K562 (cell line): ENCODE measurements around the gene SHB.

Experiments used
- BRD9 ChIP-seq: fragments of 450-650 bp; IDR thresholded peaks from 2 replicates; pipeline ENCODE4 v1.6.1; 2018; ENCODE audit warnings: low read depth; ENCODE audit not compliant: partially characterized antibody
- CREB1 ChIP-seq, 2 experiments: sonication (generic) in 1 of 2; formaldehyde crosslinking in 1 of 2; IDR thresholded peaks; 2 replicates each; pipeline versions ENCODE4 v1.6.1 to v1.8.0; 2012 to 2022; ENCODE audit warnings: inconsistent platforms in 1 of 2, mild to moderate bottlenecking in 1 of 2, missing genetic modification reagents in 1 of 2, moderate library complexity in 1 of 2
- CTCF ChIP-seq, 3 experiments: IDR thresholded peaks in 2 of 3; conservative IDR thresholded peaks in 1 of 3; 2 replicates each; pipeline ENCODE4 v1.5.1; 2011 to 2012; ENCODE audit warnings: low read length in 3 of 3, mild to moderate bottlenecking in 3 of 3, control low read depth in 2 of 3, improper control_type of control experiment in 1 of 3, inconsistent platforms in 1 of 3, low read depth in 1 of 3, mixed read lengths in 1 of 3, moderate library complexity in 1 of 3; ENCODE audit not compliant: insufficient read depth in 2 of 3
- ELF4 ChIP-seq: fragments of 450-650 bp; formaldehyde crosslinking; IDR thresholded peaks from 2 replicates; pipeline ENCODE4 v1.4.0; 2022; ENCODE audit warnings: missing genetic modification characterization
- EZH2 ChIP-seq: IDR thresholded peaks from 2 replicates; pipeline ENCODE4 v1.6.1; 2012; ENCODE audit warnings: low read depth, mild to moderate bottlenecking, inconsistent platforms, low read length, borderline replicate concordance
- IRF9 ChIP-seq: fragments of 450-650 bp; IDR thresholded peaks from 2 replicates; pipeline ENCODE4 v1.6.1; 2016; ENCODE audit warnings: missing biosample characterization, missing genetic modification characterization
- KAT7 ChIP-seq: sonication (generic); formaldehyde crosslinking; IDR thresholded peaks from 2 replicates; pipeline ENCODE4 v1.8.0; 2022; ENCODE audit warnings: missing genetic modification reagents, mild to moderate bottlenecking, borderline replicate concordance
- NFIC ChIP-seq: fragments of 450-650 bp; IDR thresholded peaks from 2 replicates; pipeline ENCODE4 v1.6.1; 2017; ENCODE audit warnings: mild to moderate bottlenecking, inconsistent platforms
- RBM39 ChIP-seq: fragments of 200-400 bp; formaldehyde crosslinking; optimal IDR thresholded peaks from 2 replicates; pipeline ENCODE3; 2018; ENCODE audit warnings: low read depth, low read length
- SMAD1 ChIP-seq: fragments of 150-350 bp; IDR thresholded peaks from 2 replicates; pipeline ENCODE4 v1.6.1; 2014; ENCODE audit warnings: low read length, low read depth; ENCODE audit not compliant: partially characterized antibody
- ZBTB40 ChIP-seq, 2 experiments: fragments of 450-650 bp in 1 of 2; sonication (generic) in 1 of 2; formaldehyde crosslinking in 1 of 2; IDR thresholded peaks; 2 replicates each; pipeline versions ENCODE4 v1.7.1 to v1.9.0; 2016 to 2022; ENCODE audit warnings: inconsistent platforms in 1 of 2, mild to moderate bottlenecking in 1 of 2, missing genetic modification reagents in 1 of 2
- TF ChIP-seq, protein P1 (sequence below): fragments of 150-350 bp; IDR thresholded peaks from 2 replicates; pipeline ENCODE4 v1.6.1; 2014; ENCODE audit warnings: low read depth, mild to moderate bottlenecking, low read length, borderline replicate concordance

DNA sequence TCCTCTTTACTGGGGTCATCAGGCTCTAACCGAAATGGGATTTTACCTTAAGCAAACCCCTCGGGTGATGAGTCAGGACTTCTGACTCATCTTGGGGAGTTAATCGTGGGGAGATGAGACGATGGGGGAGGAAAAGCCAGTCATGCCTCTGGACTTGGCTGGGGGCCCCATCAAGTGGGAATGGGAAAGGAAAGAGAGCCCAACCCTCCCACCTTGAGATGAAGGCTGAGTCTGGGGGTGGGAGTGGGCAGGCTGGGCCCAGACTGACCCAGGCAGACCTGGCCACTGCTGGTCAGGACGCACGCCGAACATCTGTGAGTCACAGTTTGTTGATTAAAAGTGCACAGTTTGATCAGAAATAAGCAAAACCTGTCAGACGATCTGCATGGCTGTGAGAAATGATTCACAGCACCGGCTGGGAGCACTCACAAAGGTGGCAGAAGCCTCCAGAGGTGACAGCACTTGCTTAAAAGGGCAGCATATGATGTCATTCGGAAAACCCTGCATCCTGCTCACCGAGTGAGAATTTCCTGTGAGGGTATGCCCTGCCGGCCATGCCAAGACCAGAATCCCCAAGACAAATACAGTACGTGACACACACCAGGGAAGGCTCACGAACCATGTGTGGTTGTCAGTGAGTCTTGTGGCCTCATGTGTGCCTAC is 115.1 kb downstream of the SHB start:
- TF ChIP-seq NFIC (peak; percentile 67; the same call in 1 of the 2 replicates), RBM39 (no peak), KAT7 (CRISPR knock-in tag) (no peak), SMAD1 (no peak), CTCF (IDR thresholded peaks at IDR 0.05 in 2 of 3, conservative IDR thresholded peaks at IDR 0.05 in 1 of 3; ENCODE audit: insufficient read depth in 2 of 3, low read depth in 1 of 3, low read length in 3 of 3) (no peak), IRF9 (tag) (no peak), EZH2 (no peak), ELF4 (CRISPR knock-in tag) (no peak), ZBTB40 (IDR thresholded peaks at IDR 0.05) (no peak), ZBTB40 (CRISPR knock-in tag; IDR thresholded peaks at IDR 0.05) (no peak), CREB1 (IDR thresholded peaks at IDR 0.05) (no peak), CREB1 (CRISPR knock-in tag; IDR thresholded peaks at IDR 0.05) (no peak), BRD9 (no peak)
- TF ChIP-seq, protein P1, sequence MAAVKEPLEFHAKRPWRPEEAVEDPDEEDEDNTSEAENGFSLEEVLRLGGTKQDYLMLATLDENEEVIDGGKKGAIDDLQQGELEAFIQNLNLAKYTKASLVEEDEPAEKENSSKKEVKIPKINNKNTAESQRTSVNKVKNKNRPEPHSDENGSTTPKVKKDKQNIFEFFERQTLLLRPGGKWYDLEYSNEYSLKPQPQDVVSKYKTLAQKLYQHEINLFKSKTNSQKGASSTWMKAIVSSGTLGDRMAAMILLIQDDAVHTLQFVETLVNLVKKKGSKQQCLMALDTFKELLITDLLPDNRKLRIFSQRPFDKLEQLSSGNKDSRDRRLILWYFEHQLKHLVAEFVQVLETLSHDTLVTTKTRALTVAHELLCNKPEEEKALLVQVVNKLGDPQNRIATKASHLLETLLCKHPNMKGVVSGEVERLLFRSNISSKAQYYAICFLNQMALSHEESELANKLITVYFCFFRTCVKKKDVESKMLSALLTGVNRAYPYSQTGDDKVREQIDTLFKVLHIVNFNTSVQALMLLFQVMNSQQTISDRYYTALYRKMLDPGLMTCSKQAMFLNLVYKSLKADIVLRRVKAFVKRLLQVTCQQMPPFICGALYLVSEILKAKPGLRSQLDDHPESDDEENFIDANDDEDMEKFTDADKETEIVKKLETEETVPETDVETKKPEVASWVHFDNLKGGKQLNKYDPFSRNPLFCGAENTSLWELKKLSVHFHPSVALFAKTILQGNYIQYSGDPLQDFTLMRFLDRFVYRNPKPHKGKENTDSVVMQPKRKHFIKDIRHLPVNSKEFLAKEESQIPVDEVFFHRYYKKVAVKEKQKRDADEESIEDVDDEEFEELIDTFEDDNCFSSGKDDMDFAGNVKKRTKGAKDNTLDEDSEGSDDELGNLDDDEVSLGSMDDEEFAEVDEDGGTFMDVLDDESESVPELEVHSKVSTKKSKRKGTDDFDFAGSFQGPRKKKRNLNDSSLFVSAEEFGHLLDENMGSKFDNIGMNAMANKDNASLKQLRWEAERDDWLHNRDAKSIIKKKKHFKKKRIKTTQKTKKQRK: no peak
